Suprapubic skin (tissue), 4 donors: ENCODE results near the gene GLOD4.

Experiments
- CTCF ChIP-seq, 2 donors: fragments of 200-600 bp in 1 of 2; fragments of 450-650 bp in 1 of 2; sonication (generic) in 1 of 2; IDR thresholded peaks; one replicate each; pipeline ENCODE4 v1.5.1; 2016 to 2019; ENCODE audit warnings: antibody characterized with exemption in 2 of 2, mild to moderate bottlenecking in 1 of 2, moderate library complexity in 1 of 2
- EP300 ChIP-seq: sonication (generic); formaldehyde crosslinking; IDR thresholded peaks from one replicate; pipeline ENCODE4 v1.6.1; 2017; ENCODE audit warnings: antibody characterized with exemption
- POLR2A ChIP-seq, 2 donors: fragments of 450-650 bp; IDR thresholded peaks; one replicate each; pipeline ENCODE4 v1.6.1; 2017; ENCODE audit warnings: antibody characterized with exemption in 2 of 2, mild to moderate bottlenecking in 2 of 2, moderate library complexity in 2 of 2
- POLR2AphosphoS5 ChIP-seq, 3 donors: sonication (generic); formaldehyde crosslinking; IDR thresholded peaks; one replicate each; pipeline ENCODE4 v1.6.1; 2017; ENCODE audit warnings: antibody characterized with exemption in 3 of 3

DNA sequence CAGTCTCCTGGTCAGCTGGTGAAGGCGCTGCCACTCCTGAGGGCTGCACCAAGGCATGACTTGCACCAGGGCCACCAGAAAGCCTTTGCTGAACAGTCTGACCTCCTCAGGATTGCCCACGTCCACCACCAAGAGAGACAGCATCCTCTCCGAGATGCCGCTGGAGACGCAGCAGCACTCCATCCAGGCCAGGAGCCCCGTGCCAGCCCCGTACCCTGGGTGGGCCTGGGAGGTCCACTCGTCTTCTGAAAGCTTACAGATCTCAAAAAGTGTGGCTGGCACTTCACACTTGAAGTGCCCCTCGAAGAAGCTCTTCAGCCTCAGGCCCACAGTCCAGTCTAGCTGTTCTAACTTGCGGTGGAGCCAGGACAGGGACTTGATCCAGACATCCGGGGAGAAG is 36.7 kb downstream of the GLOD4 start:
- TF ChIP-seq CTCF (IDR thresholded peaks at IDR 0.05): no peak
- TF ChIP-seq POLR2A (IDR thresholded peaks at IDR 0.05): no peak
- no peak for TF ChIP-seq POLR2AphosphoS5 (IDR thresholded peaks at IDR 0.05)
- no peak for TF ChIP-seq EP300
